SK-N-SH (cell line): Measurements from ENCODE around the gene NR5A1. TPM values are rescaled to one million over a fixed set of nuclear protein-coding genes. Genes with fewer than 3 reads are reported as not detected.

Experiments
- CTCF ChIA-PET: fragments of 300-600, 350-600 bp; formaldehyde crosslinking; extraction: SDS; loops from one replicate; lab custom pipeline; 2021; lab: Yijun Ruan, JAX
- POLR2A ChIA-PET: fragments of 350-600 bp; sonication (Branson Sonifier 250); formaldehyde crosslinking; extraction: SDS; loops from one replicate; lab custom pipeline; 2020; ENCODE audit warnings: antibody characterized with exemption, inconsistent platforms; lab: Yijun Ruan, JAX
- DNase-seq: peaks from one replicate; pipeline ENCODE4 v3.0.0; 2012
- H2AFZ ChIP-seq: fragments of 200-600 bp; sonication (generic); 2 replicates; pipeline ENCODE4 v1.8.1; 2016; ENCODE audit warnings: antibody characterized with exemption, mild to moderate bottlenecking, low read depth
- H3F3A ChIP-seq: fragments of 200-600 bp; sonication (generic); replicated peaks from 2 replicates; pipeline ENCODE3; 2016; ENCODE audit warnings: antibody characterized with exemption, mild to moderate bottlenecking; ENCODE audit not compliant: insufficient read depth
- H3K27ac ChIP-seq, 2 experiments: fragments of 200-500 bp in 1 of 2; fragments of 200-600 bp in 1 of 2; sonication (Bioruptor generic) in 1 of 2; sonication (generic), shearing (Covaris generic) in 1 of 2; 2 replicates each; pipeline versions ENCODE4 v1.5.1 to v1.6.1; 2014 to 2016; ENCODE audit warnings: low read depth in 2 of 2, inconsistent platforms in 1 of 2, low read length in 1 of 2, mild to moderate bottlenecking in 1 of 2, mixed read lengths in 1 of 2
- H3K27me3 ChIP-seq: fragments of 200-600 bp; sonication (generic), shearing (Covaris generic); 2 replicates; pipeline ENCODE4 v1.6.1; 2016; ENCODE audit warnings: mixed run types; ENCODE audit not compliant: insufficient read depth
- H3K36me3 ChIP-seq, 2 experiments: fragments of 200-500 bp in 1 of 2; fragments of 200-600 bp in 1 of 2; sonication (Bioruptor generic) in 1 of 2; sonication (generic) in 1 of 2; replicated peaks in 1 of 2; 2 replicates each; pipeline versions ENCODE3 to v1.5.1; 2014 to 2016; ENCODE audit warnings: low read length in 1 of 2, mild to moderate bottlenecking in 1 of 2; ENCODE audit not compliant: insufficient read depth in 2 of 2, control insufficient read depth in 1 of 2
- H3K4me1 ChIP-seq, 2 experiments: fragments of 200-500 bp in 1 of 2; fragments of 200-600 bp in 1 of 2; sonication (Bioruptor generic) in 1 of 2; sonication (generic), shearing (Covaris generic) in 1 of 2; 2 replicates each; pipeline versions ENCODE4 v1.5.1 to v1.6.1; 2014 to 2016; ENCODE audit warnings: low read depth in 1 of 2, low read length in 1 of 2, mixed run types in 1 of 2; ENCODE audit not compliant: insufficient read depth in 2 of 2, control insufficient read depth in 1 of 2
- H3K4me2 ChIP-seq: fragments of 200-600 bp; sonication (generic), shearing (Covaris generic); 2 replicates; pipeline ENCODE4 v1.6.1; 2017; ENCODE audit warnings: mixed run types
- H3K4me3 ChIP-seq, 2 experiments: fragments of 200-500 bp in 1 of 2; fragments of 200-600 bp in 1 of 2; sonication (Bioruptor generic) in 1 of 2; sonication (generic), shearing (Covaris generic) in 1 of 2; 2 replicates each; pipeline versions ENCODE4 v1.5.1 to v1.8.1; 2014 to 2016; ENCODE audit warnings: low read depth in 2 of 2, inconsistent platforms in 1 of 2, low read length in 1 of 2, mild to moderate bottlenecking in 1 of 2, mixed read lengths in 1 of 2, moderate library complexity in 1 of 2
- H3K79me2 ChIP-seq: fragments of 200-600 bp; sonication (generic); 2 replicates; pipeline ENCODE4 v1.8.1; 2017; ENCODE audit warnings: mild to moderate bottlenecking; ENCODE audit not compliant: insufficient read depth
- H3K9ac ChIP-seq: fragments of 200-600 bp; sonication (generic); 2 replicates; pipeline ENCODE4 v1.6.1; 2017; ENCODE audit warnings: mixed run types
- H3K9me2 ChIP-seq: fragments of 200-600 bp; sonication (generic); 2 replicates; pipeline ENCODE4 v1.6.1; 2017; ENCODE audit warnings: mixed run types
- H3K9me3 ChIP-seq: fragments of 200-600 bp; sonication (generic); 2 replicates; pipeline ENCODE4 v1.6.1; 2017; ENCODE audit warnings: mixed run types, mild to moderate bottlenecking, moderate library complexity
- H4K20me1 ChIP-seq: fragments of 200-600 bp; sonication (generic); 2 replicates; pipeline ENCODE4 v1.6.1; 2017; ENCODE audit warnings: mild to moderate bottlenecking, mixed run types; ENCODE audit not compliant: insufficient read depth
- CHD2 ChIP-seq: fragments of 150-350 bp; IDR thresholded peaks from 2 replicates; pipeline ENCODE4 v1.6.1; 2018; ENCODE audit warnings: low read length; ENCODE audit not compliant: partially characterized antibody
- EZH2phosphoT487 ChIP-seq: fragments of 200-600 bp; sonication (generic); IDR thresholded peaks from 2 replicates; pipeline ENCODE4 v1.6.1; 2017; ENCODE audit warnings: low read depth, mixed run types, mild to moderate bottlenecking, antibody characterized with exemption, moderate library complexity, borderline replicate concordance
- FOSL2 ChIP-seq: IDR thresholded peaks from 2 replicates; pipeline ENCODE4 v1.4.0; 2012; ENCODE audit warnings: low read depth, mild to moderate bottlenecking, moderate library complexity, borderline replicate concordance
- FOXJ3 ChIP-seq: sonication (generic); formaldehyde crosslinking; IDR thresholded peaks from 2 replicates; pipeline ENCODE4 v1.5.1; 2020; ENCODE audit warnings: mild to moderate bottlenecking, missing genetic modification reagents
- JUND ChIP-seq: IDR thresholded peaks from 2 replicates; pipeline ENCODE4 v1.4.0; 2012
- NRF1 ChIP-seq: IDR thresholded peaks from 2 replicates; pipeline ENCODE4 v1.6.1; 2012; ENCODE audit warnings: low read depth, mild to moderate bottlenecking, low read length
- POLR2AphosphoS5 ChIP-seq: IDR thresholded peaks from 2 replicates; pipeline ENCODE4 v1.6.1; 2012; ENCODE audit warnings: low read depth, low read length
- TCF12 ChIP-seq: IDR thresholded peaks from 2 replicates; pipeline ENCODE4 v1.4.0; 2012
- YY1 ChIP-seq: IDR thresholded peaks from 2 replicates; pipeline ENCODE4 v1.4.0; 2012; ENCODE audit warnings: low read depth, mild to moderate bottlenecking
- WGBS: methylation state at CpG from one replicate; pipeline ENCODE4 v1.1.6; 2017; ENCODE audit warnings: low lambda C conversion rate; 5-methylcytosine and 5-hydroxymethylcytosine counted together
- polyA plus RNA-seq, 3 experiments: library from polyadenylated mRNA; depleted of rRNA; stranded (reverse); fragments of >200 nt; gene quantifications; 2 replicates each; pipeline ENCODE4 v1.2.3, GENCODE V29; 2012
- TF ChIP-seq, protein P1 (sequence below): IDR thresholded peaks from 2 replicates; pipeline ENCODE4 v1.6.1; 2012; ENCODE audit warnings: mild to moderate bottlenecking, low read depth, low read length, moderate library complexity
- TF ChIP-seq, protein P2 (sequence below): fragments of 150-350 bp; IDR thresholded peaks from 2 replicates; pipeline ENCODE4 v1.6.1; 2017; ENCODE audit warnings: antibody characterized with exemption, low read length, low read depth, borderline replicate concordance
- TF ChIP-seq, protein P3 (sequence below): IDR thresholded peaks from 2 replicates; pipeline ENCODE4 v1.4.0; 2012; ENCODE audit warnings: low read depth
- TF ChIP-seq, protein P4 (sequence below): IDR thresholded peaks from 2 replicates; pipeline ENCODE4; 2012

NR5A1 gene
- polyA plus RNA-seq, 1 of the 3 experiments (the other 2 are of a cell fraction), result not detected

DNA sequence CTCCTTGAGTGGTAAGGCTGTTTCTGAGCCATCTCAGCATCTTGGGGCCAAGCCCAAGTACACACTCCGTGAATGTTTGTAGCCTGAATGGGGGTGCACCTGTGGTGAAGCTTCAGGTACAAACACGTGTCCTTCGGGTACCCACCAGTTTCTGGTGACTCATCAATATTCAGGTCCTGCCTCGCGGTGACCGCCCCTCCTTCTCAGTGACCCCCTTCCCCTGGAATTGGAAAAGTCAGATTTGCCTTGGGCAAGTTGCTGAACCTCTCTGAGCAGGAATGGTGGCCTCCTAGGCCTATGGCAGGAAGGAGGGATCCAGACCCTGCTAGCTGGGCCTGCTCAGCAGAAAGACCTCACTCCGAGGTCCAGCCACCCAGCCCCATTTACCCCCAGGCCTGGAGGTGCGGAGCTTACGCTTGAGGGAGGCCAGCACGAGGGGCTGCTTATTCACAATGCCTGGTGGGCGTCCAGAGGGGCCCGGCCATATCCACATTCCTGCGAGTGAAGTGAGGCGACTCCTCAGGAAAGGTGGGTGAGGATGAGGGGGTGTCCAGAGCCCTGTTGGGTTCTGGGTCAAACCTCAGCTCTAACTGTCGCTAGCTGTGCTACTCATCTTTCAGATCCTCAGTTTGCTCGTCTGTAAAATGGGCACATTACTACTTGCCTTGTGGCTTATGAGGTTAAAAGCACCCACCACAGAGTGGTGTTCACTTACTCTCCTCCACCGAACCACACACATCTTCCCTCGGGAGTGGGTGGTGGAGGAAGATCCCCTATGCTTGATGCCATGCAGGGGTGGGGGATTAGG is 49.9 kb downstream of the NR5A1 start:
- Histone ChIP-seq H3K4me2 (no peak overlapping the region), H3K9me3 (no peaks in the 10 kb centered on the region), H3K27me3 (no peaks in the 10 kb centered on the region), H3K36me3 (no peaks in the 10 kb centered on the region), H3K27ac (no peak overlapping the region), H3K4me1 (no peaks in the 10 kb centered on the region; a peak in 1 of 4 replicates), H3K9ac (no peak overlapping the region), H4K20me1 (no peaks in the 10 kb centered on the region), H3K79me2 (no peaks in the 10 kb centered on the region), H3F3A (no peaks in the 10 kb centered on the region), H3K9me2 (no peaks in the 10 kb centered on the region), H2AFZ (no peak overlapping the region), H3K4me3 (no peak overlapping the region)
- 61% methylated on average over 9 of the region's 18 CpGs for WGBS
- no peak for DNase-seq
- ChIA-PET CTCF (interaction anchor here (1.2 to 1.7 kb wide), 2 partner anchors 10 to 37 kb away, joined by 4 to 5 read pairs; no protein-coding TSS in a partner anchor), POLR2A (no interaction called here)
- TF ChIP-seq YY1 (no peak), FOXJ3 (CRISPR knock-in tag) (no peak), TCF12 (no peak)
- TF ChIP-seq, protein P1, sequence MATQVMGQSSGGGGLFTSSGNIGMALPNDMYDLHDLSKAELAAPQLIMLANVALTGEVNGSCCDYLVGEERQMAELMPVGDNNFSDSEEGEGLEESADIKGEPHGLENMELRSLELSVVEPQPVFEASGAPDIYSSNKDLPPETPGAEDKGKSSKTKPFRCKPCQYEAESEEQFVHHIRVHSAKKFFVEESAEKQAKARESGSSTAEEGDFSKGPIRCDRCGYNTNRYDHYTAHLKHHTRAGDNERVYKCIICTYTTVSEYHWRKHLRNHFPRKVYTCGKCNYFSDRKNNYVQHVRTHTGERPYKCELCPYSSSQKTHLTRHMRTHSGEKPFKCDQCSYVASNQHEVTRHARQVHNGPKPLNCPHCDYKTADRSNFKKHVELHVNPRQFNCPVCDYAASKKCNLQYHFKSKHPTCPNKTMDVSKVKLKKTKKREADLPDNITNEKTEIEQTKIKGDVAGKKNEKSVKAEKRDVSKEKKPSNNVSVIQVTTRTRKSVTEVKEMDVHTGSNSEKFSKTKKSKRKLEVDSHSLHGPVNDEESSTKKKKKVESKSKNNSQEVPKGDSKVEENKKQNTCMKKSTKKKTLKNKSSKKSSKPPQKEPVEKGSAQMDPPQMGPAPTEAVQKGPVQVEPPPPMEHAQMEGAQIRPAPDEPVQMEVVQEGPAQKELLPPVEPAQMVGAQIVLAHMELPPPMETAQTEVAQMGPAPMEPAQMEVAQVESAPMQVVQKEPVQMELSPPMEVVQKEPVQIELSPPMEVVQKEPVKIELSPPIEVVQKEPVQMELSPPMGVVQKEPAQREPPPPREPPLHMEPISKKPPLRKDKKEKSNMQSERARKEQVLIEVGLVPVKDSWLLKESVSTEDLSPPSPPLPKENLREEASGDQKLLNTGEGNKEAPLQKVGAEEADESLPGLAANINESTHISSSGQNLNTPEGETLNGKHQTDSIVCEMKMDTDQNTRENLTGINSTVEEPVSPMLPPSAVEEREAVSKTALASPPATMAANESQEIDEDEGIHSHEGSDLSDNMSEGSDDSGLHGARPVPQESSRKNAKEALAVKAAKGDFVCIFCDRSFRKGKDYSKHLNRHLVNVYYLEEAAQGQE, result no peak

DNA sequence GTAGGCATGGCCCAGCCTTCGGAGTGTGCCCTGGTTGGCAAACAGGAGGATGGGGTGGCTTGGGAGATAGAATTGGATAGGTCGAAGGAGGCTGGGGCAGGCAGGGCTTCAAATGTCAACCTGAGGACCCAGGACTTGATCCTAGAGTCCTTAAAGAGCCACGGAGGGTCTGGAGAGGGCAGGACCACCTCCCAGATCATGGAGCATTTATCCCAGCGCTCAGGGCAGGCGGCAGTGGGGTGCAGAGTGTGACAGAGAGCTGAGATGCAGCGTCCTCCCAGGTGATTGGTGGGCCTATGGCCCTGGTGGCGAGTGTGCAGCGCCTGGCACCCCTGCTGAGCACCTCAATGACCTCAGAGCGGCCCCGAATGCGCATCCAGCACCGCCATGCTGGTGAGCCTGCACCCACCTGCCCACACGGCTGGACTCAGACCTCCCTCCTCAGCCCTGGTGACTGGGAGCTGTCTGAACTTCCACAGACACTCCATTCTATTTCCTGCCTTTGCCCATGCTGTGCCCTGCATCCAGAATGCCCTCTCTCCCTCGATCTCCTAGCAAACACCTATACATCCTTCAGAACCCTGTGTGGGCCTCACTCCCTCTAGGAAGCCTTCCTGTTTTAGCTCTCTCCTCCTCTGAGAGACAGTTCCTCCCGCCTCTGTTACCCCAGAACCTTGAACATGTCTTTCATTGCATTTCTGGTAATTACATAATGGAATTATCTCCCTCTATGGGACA is 50.7 kb downstream of the NR5A1 start:
- no peak for DNase-seq
- Histone ChIP-seq H3K4me3 (no peak overlapping the region), H3K27ac (no peak overlapping the region), H3F3A (no peaks in the 10 kb centered on the region), H3K27me3 (no peaks in the 10 kb centered on the region), H3K36me3 (no peaks in the 10 kb centered on the region), H3K9ac (no peak overlapping the region), H2AFZ (no peak overlapping the region), H3K4me2 (no peak overlapping the region), H4K20me1 (no peaks in the 10 kb centered on the region), H3K79me2 (no peaks in the 10 kb centered on the region), H3K9me3 (no peaks in the 10 kb centered on the region), H3K9me2 (no peaks in the 10 kb centered on the region), H3K4me1 (peaks cover 0 to under 1% of the 10 kb centered on the region in 2 experiments; a peak in 1 of 4 replicates)
- 60% methylated on average over 6 of the region's 15 CpGs for WGBS
- CTCF ChIA-PET, result interaction anchor here (1.7 kb wide), 1 partner anchor 36 kb away, joined by 5 read pairs; no protein-coding TSS in a partner anchor
- TF ChIP-seq JUND, result no peak
- POLR2A ChIA-PET, result no interaction called here

DNA sequence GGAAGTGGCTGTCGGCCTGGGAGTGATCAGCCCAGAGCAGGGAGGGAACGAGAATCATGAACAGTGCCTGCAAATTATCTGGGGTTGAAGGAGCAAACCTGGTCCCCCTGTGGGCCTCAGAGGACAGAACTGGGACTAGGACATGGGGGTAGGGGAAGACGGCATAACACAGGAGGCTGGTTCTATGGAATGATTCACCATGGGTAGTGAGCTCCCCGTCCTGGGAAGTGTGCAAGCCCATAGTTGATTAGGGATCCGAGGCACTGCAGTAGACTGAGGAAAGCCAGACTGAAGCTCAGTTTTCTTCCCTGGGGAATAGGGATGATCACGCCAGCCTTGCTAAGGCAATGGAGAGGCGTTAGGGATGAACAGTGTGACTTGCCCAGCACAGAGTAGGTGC is 51.4 kb downstream of the NR5A1 start:
- Histone ChIP-seq H3K27ac (no peak overlapping the region), H4K20me1 (no peaks in the 10 kb centered on the region), H3K4me2 (no peak overlapping the region), H2AFZ (no peak overlapping the region), H3K27me3 (no peaks in the 10 kb centered on the region), H3K36me3 (no peaks in the 10 kb centered on the region), H3F3A (no peaks in the 10 kb centered on the region), H3K4me1 (peaks cover 0 to 7% of the 10 kb centered on the region in 2 experiments; a peak in 1 of 4 replicates), H3K9me3 (no peaks in the 10 kb centered on the region), H3K79me2 (no peaks in the 10 kb centered on the region), H3K4me3 (no peak overlapping the region), H3K9ac (no peak overlapping the region), H3K9me2 (no peaks in the 10 kb centered on the region)
- no peak for DNase-seq
- ChIA-PET CTCF (no interaction called here), POLR2A (no interaction called here)
- WGBS, result 58% methylated on average over 7 of the region's 7 CpGs
- TF ChIP-seq, protein P2, sequence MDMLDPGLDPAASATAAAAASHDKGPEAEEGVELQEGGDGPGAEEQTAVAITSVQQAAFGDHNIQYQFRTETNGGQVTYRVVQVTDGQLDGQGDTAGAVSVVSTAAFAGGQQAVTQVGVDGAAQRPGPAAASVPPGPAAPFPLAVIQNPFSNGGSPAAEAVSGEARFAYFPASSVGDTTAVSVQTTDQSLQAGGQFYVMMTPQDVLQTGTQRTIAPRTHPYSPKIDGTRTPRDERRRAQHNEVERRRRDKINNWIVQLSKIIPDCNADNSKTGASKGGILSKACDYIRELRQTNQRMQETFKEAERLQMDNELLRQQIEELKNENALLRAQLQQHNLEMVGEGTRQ, result no peak
- TF ChIP-seq, protein P3, sequence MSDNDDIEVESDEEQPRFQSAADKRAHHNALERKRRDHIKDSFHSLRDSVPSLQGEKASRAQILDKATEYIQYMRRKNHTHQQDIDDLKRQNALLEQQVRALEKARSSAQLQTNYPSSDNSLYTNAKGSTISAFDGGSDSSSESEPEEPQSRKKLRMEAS, result no peak
- no peak for TF ChIP-seq NRF1
- TF ChIP-seq EZH2phosphoT487, result no peak
- TF ChIP-seq POLR2AphosphoS5, result no peak
- no peak for TF ChIP-seq FOSL2
- no peak for TF ChIP-seq CHD2
- TF ChIP-seq, protein P4, sequence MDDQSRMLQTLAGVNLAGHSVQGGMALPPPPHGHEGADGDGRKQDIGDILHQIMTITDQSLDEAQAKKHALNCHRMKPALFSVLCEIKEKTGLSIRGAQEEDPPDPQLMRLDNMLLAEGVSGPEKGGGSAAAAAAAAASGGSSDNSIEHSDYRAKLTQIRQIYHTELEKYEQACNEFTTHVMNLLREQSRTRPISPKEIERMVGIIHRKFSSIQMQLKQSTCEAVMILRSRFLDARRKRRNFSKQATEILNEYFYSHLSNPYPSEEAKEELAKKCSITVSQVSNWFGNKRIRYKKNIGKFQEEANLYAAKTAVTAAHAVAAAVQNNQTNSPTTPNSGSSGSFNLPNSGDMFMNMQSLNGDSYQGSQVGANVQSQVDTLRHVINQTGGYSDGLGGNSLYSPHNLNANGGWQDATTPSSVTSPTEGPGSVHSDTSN, result no peak
